Activated CD8-positive, alpha-beta memory T cell treated with anti-CD3 and anti-CD28 coated beads, Interleukin-2, amount 50 U/mL, for 4 hours (primary cell): Measurements from ENCODE around the gene TMPRSS11A.

Experiments used
- DNase-seq: peaks from one replicate; pipeline ENCODE4 v3.0.0-alpha.2; 2020

Gene TMPRSS11A

GRCh38 chr4:67861513-67861912 is 101.8 kb downstream of the TMPRSS11A start:
- no peak for DNase-seq
